ENCODE data around the gene PLEKHG4B.
"Not testable (repeated sequence)": the region's sequence is repeated elsewhere in the genome, so short reads cannot be mapped to it uniquely, and the experiment has no call there.

The PLEKHG4B gene

GRCh38 chr5:235527-235926, 143.6 kb downstream of the PLEKHG4B start:
- not testable (repeated sequence) for DNase-seq

DNA sequence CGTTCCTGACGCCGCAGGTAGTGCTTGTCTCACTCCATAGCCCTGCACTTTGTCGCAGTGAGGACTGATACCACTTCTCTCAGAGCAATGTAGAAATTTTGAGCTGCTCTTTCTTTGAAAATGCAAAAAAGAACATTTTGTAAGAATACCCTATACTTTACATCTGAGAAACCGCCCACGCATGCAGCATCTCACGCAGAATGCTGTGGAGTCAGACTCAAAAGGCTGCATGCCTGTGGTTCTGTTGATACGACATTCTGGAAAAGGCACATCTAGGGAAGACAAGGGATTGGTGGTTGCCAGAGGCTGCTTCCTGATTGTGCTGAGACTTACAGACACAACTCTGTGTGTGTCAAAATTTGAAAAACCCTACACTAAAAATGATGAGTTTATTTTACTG, 146.0 kb downstream of the PLEKHG4B start:
- DNase-seq, result not testable (repeated sequence)

All from GOT3 (cell line).